Breast epithelium (tissue), 3 donors: Measurements from ENCODE around the gene IRAK2.

ENCODE experiments used
- CTCF ChIP-seq, 3 donors: fragments of 450-650 bp; IDR thresholded peaks; one replicate each; pipeline ENCODE4 v1.5.1; 2016 to 2017; ENCODE audit warnings: antibody characterized with exemption in 3 of 3, mild to moderate bottlenecking in 3 of 3, moderate library complexity in 3 of 3
- POLR2AphosphoS5 ChIP-seq, 3 donors: sonication (generic); formaldehyde crosslinking; IDR thresholded peaks; one replicate each; pipeline ENCODE4 v1.6.1; 2017; ENCODE audit warnings: antibody characterized with exemption in 3 of 3

DNA sequence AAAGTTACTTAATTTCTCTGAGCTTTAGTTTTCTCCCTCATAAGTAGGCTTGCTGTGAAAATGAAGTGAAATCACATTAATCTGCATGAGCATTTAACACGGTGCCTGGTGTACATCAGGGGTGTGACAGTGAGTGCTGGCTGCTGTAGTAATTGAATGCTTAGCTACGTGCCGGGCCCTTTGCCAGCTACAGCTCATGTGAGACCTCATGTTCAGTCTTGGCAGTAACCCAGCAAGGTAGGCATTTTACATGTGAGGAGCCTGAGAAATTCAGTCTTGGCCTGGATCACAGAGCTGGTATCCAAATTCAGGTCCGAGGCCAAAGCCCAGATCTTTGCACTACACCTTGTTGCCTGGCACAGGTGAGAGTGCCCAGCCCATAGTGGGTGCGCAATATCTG, 118.9 kb downstream of the IRAK2 start:
- TF ChIP-seq CTCF (IDR thresholded peaks at IDR 0.05) (no peak), POLR2AphosphoS5 (IDR thresholded peaks at IDR 0.05) (no peak)
